Mucosa of descending colon (tissue), 3 donors: Measurements from ENCODE around the gene RELA. TPM values are rescaled to one million over a fixed set of nuclear protein-coding genes. Genes with fewer than 3 reads are reported as not detected.
A peak's percentile ranks its signal among the peaks of the same experiment; 100 is the strongest.

Experiments
- ATAC-seq: fragments of 200-7000 bp; cut with Tn5 transposase; one replicate; pipeline ENCODE4 v1.9.1; 2020; ENCODE audit warnings: mild to moderate bottlenecking, moderate library complexity
- DNase-seq, 3 donors: peaks; one replicate each; pipeline ENCODE4 v3.0.0-alpha.2; 2020
- H3K36me3 ChIP-seq: fragments of 200-600 bp; one replicate; pipeline ENCODE4 v1.8.0; 2021; ENCODE audit warnings: low read depth, mild to moderate bottlenecking
- H3K4me1 ChIP-seq: fragments of 200-600 bp; one replicate; pipeline ENCODE4 v1.8.0; 2021; ENCODE audit warnings: low read depth, mild to moderate bottlenecking
- H3K4me3 ChIP-seq: fragments of 200-600 bp; one replicate; pipeline ENCODE4 v1.8.0; 2021; ENCODE audit warnings: mild to moderate bottlenecking
- H3K9me3 ChIP-seq: fragments of 200-600 bp; one replicate; pipeline ENCODE4 v1.8.0; 2021; ENCODE audit warnings: mild to moderate bottlenecking
- intact Hi-C, 2 donors: fragments of 100-400 bp; cut with DNase I in 1 of 2; cut with micrococcal nuclease in 1 of 2; formaldehyde crosslinking; loops; one replicate each; pipeline versions ENCODE4 v1.11.0 to v1.11.1; 2022; cut with DNase I, micrococcal nuclease
- total RNA-seq, 3 donors: library from RNA; stranded (reverse); fragmentation: NEBNext Ultra II Directional in 2 of 3; extraction: Animal tissue kit (Norgen Biotek cat#: 25700) in 2 of 3; gene quantifications; one replicate each; pipeline versions ENCODE4 v1.2.1 to v1.2.4, GENCODE V29; 2021 to 2023
- TF ChIP-seq, protein P1 (sequence below): fragments of 200-600 bp; IDR thresholded peaks from one replicate; pipeline ENCODE4 v1.8.0; 2022; ENCODE audit warnings: antibody characterized with exemption, mild to moderate bottlenecking
- donor health status: DM: no; HTN: no; CAD: no; lungs with moderate emphysema.
- donor health status: DM: no; HTN: no; CAD: no.
- donor health status: DM: no; HTN: yes; CAD: no.

The RELA gene
- total RNA-seq, 3 donors from 2014 or later, result 69.1 to 89.6 (median 71.0) TPM

GRCh38 chr11:65651589-65652510 is 10.9 kb downstream of the RELA start:
- H3K4me1 ChIP-seq, result peaks cover 28% of the 10 kb centered on the region
- DNase-seq (peak; percentile 83 to 85 (median 83)), ATAC-seq (peak; percentile 31)
- H3K9me3 ChIP-seq, result no peaks in the 10 kb centered on the region
- intact Hi-C loops, result no loop called here
- peak overlapping the region; percentile 33 for H3K4me3 ChIP-seq
- TF ChIP-seq, protein P1, sequence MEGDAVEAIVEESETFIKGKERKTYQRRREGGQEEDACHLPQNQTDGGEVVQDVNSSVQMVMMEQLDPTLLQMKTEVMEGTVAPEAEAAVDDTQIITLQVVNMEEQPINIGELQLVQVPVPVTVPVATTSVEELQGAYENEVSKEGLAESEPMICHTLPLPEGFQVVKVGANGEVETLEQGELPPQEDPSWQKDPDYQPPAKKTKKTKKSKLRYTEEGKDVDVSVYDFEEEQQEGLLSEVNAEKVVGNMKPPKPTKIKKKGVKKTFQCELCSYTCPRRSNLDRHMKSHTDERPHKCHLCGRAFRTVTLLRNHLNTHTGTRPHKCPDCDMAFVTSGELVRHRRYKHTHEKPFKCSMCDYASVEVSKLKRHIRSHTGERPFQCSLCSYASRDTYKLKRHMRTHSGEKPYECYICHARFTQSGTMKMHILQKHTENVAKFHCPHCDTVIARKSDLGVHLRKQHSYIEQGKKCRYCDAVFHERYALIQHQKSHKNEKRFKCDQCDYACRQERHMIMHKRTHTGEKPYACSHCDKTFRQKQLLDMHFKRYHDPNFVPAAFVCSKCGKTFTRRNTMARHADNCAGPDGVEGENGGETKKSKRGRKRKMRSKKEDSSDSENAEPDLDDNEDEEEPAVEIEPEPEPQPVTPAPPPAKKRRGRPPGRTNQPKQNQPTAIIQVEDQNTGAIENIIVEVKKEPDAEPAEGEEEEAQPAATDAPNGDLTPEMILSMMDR, result no peak
- H3K36me3 ChIP-seq, result no peaks in the 10 kb centered on the region

DNA sequence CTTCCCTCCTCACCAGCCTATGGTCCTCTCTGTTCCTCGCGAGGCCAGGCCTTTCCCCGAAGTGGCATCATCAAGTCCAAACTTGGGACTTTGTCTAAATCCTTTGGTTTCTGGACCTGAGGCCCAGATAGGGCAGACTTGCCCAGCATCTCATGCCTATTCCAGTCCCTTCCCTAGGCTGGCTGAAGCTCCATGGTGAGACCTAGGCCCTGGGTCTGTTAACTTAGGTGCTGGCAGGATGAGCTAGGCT is 11.5 kb downstream of the RELA start:
- intact Hi-C loops, result no loop called here
- H3K4me3 ChIP-seq, result no peak overlapping the region
- no peaks in the 10 kb centered on the region for H3K36me3 ChIP-seq
- DNase-seq, result no peak
- H3K9me3 ChIP-seq, result no peaks in the 10 kb centered on the region
- no peak for ATAC-seq
- peaks cover 28% of the 10 kb centered on the region for H3K4me1 ChIP-seq
- TF ChIP-seq, protein P1, result no peak

GRCh38 chr11:65650547-65651338 is 12.0 kb downstream of the RELA start:
- peak in 2 of 3 donors; percentile 42 to 71 for DNase-seq

GRCh38 chr11:65649656-65650546 is 12.8 kb downstream of the RELA start:
- DNase-seq (peak in 2 of 3 donors; percentile 32 to 55), ATAC-seq (no peak)
- Histone ChIP-seq H3K4me1 (peaks cover 28% of the 10 kb centered on the region), H3K36me3 (no peaks in the 10 kb centered on the region), H3K9me3 (no peaks in the 10 kb centered on the region), H3K4me3 (no peak overlapping the region)
- intact Hi-C loops, result no loop called here
- TF ChIP-seq, protein P1, result no peak

More at GRCh38 chr11:65650547-65651338, 12.0 kb downstream of the RELA start:
- intact Hi-C loops, result no loop called here
- H3K9me3 ChIP-seq, result no peaks in the 10 kb centered on the region
- TF ChIP-seq, protein P1, result no peak
- H3K4me1 ChIP-seq, result peaks cover 28% of the 10 kb centered on the region
- no peak for ATAC-seq
- H3K4me3 ChIP-seq, result no peak overlapping the region
- no peaks in the 10 kb centered on the region for H3K36me3 ChIP-seq

DNA sequence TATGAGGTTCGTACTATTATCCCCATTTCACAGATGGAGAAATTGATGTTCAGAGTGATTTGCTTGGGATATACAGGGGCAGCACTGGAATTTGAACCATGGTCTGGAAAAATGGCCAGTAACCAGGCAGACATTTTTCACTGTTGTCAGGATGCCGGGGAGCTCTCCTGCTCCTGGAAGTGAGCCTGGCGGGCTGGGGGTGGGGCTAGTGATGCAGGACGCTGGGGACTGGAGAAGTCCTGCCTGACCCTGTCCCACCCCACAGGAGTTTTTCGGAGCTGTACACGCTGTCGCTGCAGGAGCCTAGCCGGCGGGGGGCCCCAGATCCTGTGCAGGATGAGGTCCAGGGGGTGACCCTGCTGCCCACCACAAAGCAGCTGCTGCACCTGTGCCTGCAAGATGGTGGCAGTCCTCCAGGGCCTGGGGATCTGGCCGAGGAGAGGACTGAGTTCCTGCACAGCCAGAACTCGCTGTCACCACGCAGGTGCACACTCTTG is 13.7 kb downstream of the RELA start:
- no peaks in the 10 kb centered on the region for H3K36me3 ChIP-seq
- intact Hi-C loops, result no loop called here
- ATAC-seq (no peak), DNase-seq (peak in 1 of 3 donors; percentile 52)
- no peak overlapping the region for H3K4me3 ChIP-seq
- H3K4me1 ChIP-seq, result peaks cover 22% of the 10 kb centered on the region
- no peaks in the 10 kb centered on the region for H3K9me3 ChIP-seq
- TF ChIP-seq, protein P1, result no peak
